SIG-M5 (cell line): ENCODE measurements around the gene MTHFR.

ENCODE experiments used
- DNase-seq: peaks from one replicate; lab custom pipeline; 2025; lab: John Stamatoyannopoulos, UW

The MTHFR gene

DNA sequence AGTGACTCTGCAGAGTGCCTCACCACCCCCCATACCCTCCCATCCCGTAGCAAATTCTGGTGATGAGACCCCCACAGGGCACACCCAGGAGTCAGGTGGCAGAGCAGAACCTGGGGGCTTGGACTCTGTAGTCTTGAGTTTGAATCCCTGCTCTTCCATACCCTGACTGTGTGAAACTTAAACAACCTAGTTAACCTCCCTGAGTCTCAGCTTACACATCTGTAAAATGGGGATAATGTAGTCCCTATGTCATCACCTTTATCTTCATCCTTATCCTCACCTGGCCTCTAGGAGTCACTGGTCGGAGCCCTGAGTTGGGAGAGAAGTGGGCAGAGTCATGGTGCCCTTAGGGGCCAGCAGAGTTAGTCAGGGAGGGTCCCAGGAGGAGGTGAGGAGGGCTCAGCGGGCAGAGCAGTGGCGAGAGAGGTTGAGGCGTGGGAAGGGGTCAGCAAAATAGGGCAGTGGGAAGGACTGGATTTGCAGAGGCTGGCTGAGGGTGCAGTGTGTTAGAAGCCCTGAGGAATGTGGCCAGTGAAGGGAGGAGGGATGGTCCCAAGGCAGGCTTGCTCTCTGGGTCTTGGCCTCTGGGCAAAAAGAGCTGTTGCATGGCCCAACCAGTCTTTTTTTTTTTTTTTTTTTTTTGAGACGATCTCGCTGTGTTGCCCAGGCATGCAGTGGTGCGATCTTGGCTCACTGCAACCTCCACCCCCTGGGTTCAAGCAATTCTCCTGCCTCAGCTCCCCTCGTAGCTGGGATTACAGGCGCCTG, 25.2 kb downstream of the MTHFR start:
- DNase-seq: no peak

- DNase-seq: no peak
Measured at GRCh38 chr1:11779715-11780379, 25.9 kb downstream of the MTHFR start.

GRCh38 chr1:11778844-11779623, 26.7 kb downstream of the MTHFR start:
- no peak for DNase-seq

- DNase-seq: no peak
Measured at GRCh38 chr1:11778336-11778735, 27.4 kb downstream of the MTHFR start.

DNA sequence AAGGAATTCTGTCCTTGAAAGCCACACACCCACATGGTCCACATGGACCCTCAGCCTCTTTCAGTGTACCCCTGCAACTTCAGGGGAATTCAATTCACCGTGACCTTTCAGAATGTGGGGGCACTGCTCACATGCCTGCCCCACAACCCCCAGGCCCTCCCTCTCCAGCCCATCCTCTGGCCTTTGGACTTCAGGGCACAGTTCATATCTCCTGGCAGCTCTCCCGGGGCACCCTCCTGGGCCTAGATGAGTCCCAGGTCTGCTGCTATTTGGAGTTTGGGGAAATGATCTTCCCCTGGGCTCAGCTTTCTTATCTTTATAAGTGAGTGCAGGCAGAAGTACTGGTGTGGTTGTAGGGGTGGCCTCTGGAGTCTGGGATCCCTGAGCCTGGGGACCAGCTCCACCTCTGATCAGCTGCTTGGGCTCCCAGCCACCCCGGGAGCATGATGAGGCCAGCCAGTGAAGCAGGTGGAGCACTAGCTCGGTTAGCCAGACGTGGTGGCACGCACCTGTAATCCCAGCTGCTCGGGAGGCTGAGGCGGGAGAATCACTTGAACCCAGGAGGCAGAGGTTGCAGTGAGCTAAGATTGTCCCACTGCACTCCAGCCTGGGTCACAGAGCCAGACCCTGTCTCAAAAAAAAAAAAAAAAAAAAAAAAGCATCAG, 28.0 kb downstream of the MTHFR start:
- no peak for DNase-seq

DNA sequence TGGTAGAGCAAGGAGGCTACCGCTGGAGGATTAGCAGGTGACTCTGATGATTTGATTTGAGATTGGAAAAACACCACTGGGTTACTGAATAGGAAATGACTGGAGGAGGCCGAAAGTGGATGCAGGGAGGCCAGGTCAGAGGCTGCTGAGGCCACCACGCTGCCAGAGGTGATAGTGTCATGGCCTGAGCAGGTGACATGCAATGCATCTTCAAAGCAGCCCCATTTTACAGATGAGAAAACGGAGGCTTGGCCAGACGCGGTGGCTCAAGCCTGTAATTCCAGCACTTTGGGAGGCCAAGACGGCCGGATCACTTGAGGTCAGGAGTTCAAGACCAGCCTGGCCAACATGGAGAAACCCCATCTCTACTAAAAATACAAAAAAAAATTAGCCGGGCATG, 31.0 kb downstream of the MTHFR start:
- no peak for DNase-seq

GRCh38 chr1:11772458-11772857, 33.3 kb downstream of the MTHFR start:
- no peak for DNase-seq

GRCh38 chr1:11771481-11772043, 34.2 kb downstream of the MTHFR start:
- DNase-seq: no peak

GRCh38 chr1:11770011-11770410, 35.8 kb downstream of the MTHFR start:
- DNase-seq: no peak

DNA sequence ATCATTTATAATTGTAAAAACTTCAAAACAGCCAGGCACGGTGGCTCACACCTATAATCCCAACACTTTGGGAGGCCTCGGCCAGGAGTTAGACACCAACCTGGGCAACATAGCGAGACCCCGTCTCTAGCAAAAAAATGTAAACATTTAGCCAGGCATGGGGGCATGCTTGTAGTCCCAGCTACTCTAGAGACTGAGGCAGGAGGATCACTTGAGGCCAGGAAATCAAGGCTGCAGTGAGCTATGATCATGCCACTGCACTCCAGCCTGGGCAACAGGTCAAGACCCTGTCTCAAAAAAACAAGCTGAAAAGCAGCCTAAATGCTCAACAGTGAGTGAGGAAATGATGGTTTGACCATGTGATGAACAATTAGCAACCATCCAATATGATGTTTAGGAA, 36.5 kb downstream of the MTHFR start:
- no peak for DNase-seq

- no peak for DNase-seq
Measured at GRCh38 chr1:11768821-11769220, 36.9 kb downstream of the MTHFR start.

GRCh38 chr1:11767922-11768704, 37.7 kb downstream of the MTHFR start:
- DNase-seq: no peak

- no peak for DNase-seq
Measured at GRCh38 chr1:11766429-11766776, 39.4 kb downstream of the MTHFR start.

- no peak for DNase-seq
Measured at GRCh38 chr1:11765661-11766428, 39.9 kb downstream of the MTHFR start.

DNA sequence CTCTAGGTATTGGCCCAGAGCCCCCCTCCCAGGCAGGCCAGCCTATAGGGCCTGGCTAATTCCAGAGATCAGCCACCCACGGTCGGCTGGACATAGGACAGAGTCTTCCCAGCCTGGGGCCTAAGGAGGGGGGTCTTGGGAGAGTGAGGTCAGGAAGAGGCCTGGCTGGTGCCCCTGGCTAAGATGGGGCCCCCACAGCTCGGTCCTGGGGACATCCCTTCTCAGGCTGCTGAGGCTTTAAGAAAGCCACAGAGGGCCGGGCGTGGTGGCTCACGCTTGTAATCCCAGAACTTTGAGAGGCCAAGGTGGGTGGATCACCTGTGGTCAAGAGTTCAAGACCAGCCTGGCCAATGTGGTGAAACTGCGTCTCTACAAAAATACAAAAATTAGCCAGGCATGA, 41.2 kb downstream of the MTHFR start:
- DNase-seq: no peak

DNA sequence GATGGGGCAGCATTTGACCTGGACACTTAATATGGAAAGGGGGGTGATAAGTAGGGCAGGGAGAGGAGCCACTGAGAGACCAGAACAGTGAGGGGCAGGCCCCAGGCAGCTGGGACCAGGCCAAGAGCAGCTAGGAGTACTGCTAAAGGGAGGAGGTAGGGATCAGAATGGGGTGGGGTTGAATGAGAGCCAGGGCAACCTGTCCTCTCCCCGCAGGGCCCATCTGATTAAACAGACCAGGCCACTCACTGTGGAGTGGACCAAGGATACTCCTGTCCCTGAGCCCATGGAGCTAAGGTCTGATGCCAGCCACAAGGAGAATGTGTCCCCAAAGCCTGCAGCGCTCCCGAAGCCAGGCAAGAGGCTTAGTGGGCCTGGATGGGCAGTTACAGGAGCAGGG, 41.6 kb downstream of the MTHFR start:
- no peak for DNase-seq

DNA sequence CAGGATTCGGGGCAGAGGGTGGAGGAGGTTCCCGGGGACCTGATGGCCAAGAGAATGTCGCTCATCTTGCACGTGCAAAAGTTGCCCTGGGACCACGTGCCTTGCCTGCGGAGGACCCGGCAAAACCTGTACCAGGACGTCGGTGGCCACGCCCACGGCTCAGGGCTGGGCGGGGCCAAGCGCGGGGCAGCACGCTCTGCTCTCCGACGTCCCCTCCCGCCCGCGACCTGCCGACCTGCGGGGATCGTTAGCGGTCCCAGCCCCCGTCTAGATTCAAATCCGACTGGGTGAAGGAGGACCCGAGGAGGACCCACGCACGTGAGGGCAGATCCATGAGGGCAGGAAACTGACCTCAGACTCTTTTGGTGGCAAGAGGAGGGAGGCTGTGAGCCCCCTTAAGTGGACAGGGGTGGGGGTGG, 43.8 kb downstream of the MTHFR start, which contains the start of gene C1orf167:
Gene C1orf167 (plus strand): TSS at position 206 of the 419 bp plus-strand sequence. CDS start 2,208 bp downstream, outside the sequence.
- no peak for DNase-seq

- DNase-seq: no peak
Measured at GRCh38 chr1:11761285-11761684, 44.5 kb downstream of the MTHFR start.

DNA sequence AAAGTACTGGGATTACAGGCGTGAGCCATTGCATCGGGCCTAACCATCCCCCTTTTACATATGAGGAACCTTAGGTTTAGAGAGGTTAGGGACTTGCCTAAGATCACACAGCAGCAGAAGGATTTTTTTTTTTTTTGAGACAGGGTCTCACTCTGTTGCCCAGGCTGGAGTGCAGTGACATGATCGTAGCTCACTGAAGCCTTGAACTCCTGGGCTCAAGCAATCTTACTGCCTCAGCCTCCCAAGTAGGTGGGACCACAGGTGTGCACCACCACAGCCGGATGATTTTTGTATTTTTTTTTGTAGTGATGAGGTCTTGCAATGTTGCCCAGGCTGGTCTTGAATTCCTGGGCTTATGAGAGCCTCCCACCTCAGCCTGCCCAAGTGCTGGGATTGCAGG, 46.0 kb downstream of the MTHFR start:
- no peak for DNase-seq

DNA sequence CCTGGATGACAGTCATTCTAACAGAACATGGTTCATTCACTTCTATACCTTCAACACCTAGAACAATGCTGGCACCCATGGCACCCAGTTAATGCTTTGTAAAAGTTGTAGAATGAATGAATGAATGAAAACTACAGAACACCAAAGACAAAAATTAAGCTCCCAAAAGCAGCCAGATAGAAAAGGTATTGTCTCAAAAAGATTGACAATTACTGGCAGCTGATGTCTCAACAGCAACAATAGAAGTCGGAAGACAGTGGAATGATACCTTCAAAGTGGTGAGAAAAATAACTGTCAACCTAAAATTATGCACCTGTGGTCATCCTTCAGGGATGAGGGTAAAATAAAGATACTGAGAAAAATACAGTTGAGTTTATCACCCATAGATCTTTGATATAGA, 48.7 kb downstream of the MTHFR start:
- DNase-seq: no peak
